Rectal smooth muscle tissue (tissue), 1 donor: ENCODE measurements around the gene CNGA4.

Source experiments
- H3K27ac ChIP-seq: one replicate; pipeline ENCODE4 v1.7.0; 2013; ENCODE audit warnings: low read depth, low read length, inconsistent platforms
- H3K27me3 ChIP-seq: one replicate; pipeline ENCODE4 v1.7.0; 2013; ENCODE audit warnings: low read length; ENCODE audit not compliant: control insufficient read depth, insufficient read depth
- H3K36me3 ChIP-seq: one replicate; pipeline ENCODE4 v1.7.0; 2013; ENCODE audit warnings: low read length; ENCODE audit not compliant: control insufficient read depth, insufficient read depth
- H3K4me1 ChIP-seq: one replicate; pipeline ENCODE4 v1.7.0; 2013; ENCODE audit warnings: low read length; ENCODE audit not compliant: control insufficient read depth, insufficient read depth
- H3K4me3 ChIP-seq: one replicate; pipeline ENCODE4 v1.7.0; 2013; ENCODE audit warnings: low read length
- H3K9ac ChIP-seq: one replicate; pipeline ENCODE4 v1.7.0; 2013; ENCODE audit warnings: low read length

The CNGA4 gene

GRCh38 chr11:6238902-6239301 is at the start of gene CNGA4:
CNGA4 (plus strand) TSS chr11:6239089; CDS start chr11:6239207, 118 bp downstream.
- no peak within 1 kb of the TSS for H3K4me3 ChIP-seq
- no peaks in the 10 kb centered on the region for H3K27me3 ChIP-seq
- no peaks in the 10 kb centered on the region for H3K4me1 ChIP-seq

GRCh38 chr11:6191742-6192141 is 47.1 kb upstream of the CNGA4 start:
- no peaks in the 10 kb centered on the region for H3K36me3 ChIP-seq
- H3K9ac ChIP-seq: no peak overlapping the region
- no peaks in the 10 kb centered on the region for H3K4me1 ChIP-seq
- no peak overlapping the region for H3K4me3 ChIP-seq
- no peak overlapping the region for H3K27ac ChIP-seq
- H3K27me3 ChIP-seq: no peaks in the 10 kb centered on the region

More at GRCh38 chr11:6238902-6239301, at the start of gene CNGA4:
- Histone ChIP-seq H3K36me3 (no peaks in the 10 kb centered on the region), H3K9ac (no peak within 1 kb of the TSS), H3K27ac (no peak within 1 kb of the TSS)

- no peaks in the 10 kb centered on the region for H3K4me1 ChIP-seq
- H3K27me3 ChIP-seq: no peaks in the 10 kb centered on the region
- H3K4me3 ChIP-seq: no peak overlapping the region
- H3K9ac ChIP-seq: no peak overlapping the region
- H3K27ac ChIP-seq: no peak overlapping the region
- no peaks in the 10 kb centered on the region for H3K36me3 ChIP-seq
These were observed 44.8 kb upstream of the CNGA4 start for GRCh38 chr11:6194065-6194581.

GRCh38 chr11:6196396-6196795 is 42.5 kb upstream of the CNGA4 start:
- Histone ChIP-seq H3K4me1 (no peaks in the 10 kb centered on the region), H3K9ac (no peak overlapping the region), H3K27ac (no peak overlapping the region), H3K27me3 (no peaks in the 10 kb centered on the region), H3K36me3 (no peaks in the 10 kb centered on the region), H3K4me3 (no peak overlapping the region)

- Histone ChIP-seq H3K27me3 (no peaks in the 10 kb centered on the region), H3K9ac (no peak overlapping the region), H3K36me3 (no peaks in the 10 kb centered on the region), H3K27ac (no peak overlapping the region), H3K4me1 (no peaks in the 10 kb centered on the region), H3K4me3 (no peak overlapping the region)
These were observed 41.3 kb upstream of the CNGA4 start for GRCh38 chr11:6197466-6198200.

- Histone ChIP-seq H3K9ac (no peak within 1 kb of the TSS), H3K27me3 (no peaks in the 10 kb centered on the region), H3K36me3 (no peaks in the 10 kb centered on the region), H3K4me3 (no peak within 1 kb of the TSS), H3K4me1 (no peaks in the 10 kb centered on the region), H3K27ac (no peak within 1 kb of the TSS)
These were observed 39.6 kb upstream of the CNGA4 start, which contains the start of gene OR52W1 for GRCh38 chr11:6199174-6199810. OR52W1 (plus strand) TSS chr11:6199224; CDS start chr11:6199224, 0 bp downstream.

GRCh38 chr11:6200975-6201374 is 37.9 kb upstream of the CNGA4 start:
- no peaks in the 10 kb centered on the region for H3K4me1 ChIP-seq
- no peak overlapping the region for H3K27ac ChIP-seq
- H3K4me3 ChIP-seq: no peak overlapping the region
- H3K36me3 ChIP-seq: no peaks in the 10 kb centered on the region
- no peaks in the 10 kb centered on the region for H3K27me3 ChIP-seq
- no peak overlapping the region for H3K9ac ChIP-seq

GRCh38 chr11:6201481-6201880 is 37.4 kb upstream of the CNGA4 start:
- H3K4me1 ChIP-seq: no peaks in the 10 kb centered on the region
- H3K27me3 ChIP-seq: no peaks in the 10 kb centered on the region
- no peak overlapping the region for H3K9ac ChIP-seq
- H3K36me3 ChIP-seq: no peaks in the 10 kb centered on the region
- no peak overlapping the region for H3K4me3 ChIP-seq
- no peak overlapping the region for H3K27ac ChIP-seq

- H3K9ac ChIP-seq: no peak overlapping the region
- H3K27me3 ChIP-seq: no peaks in the 10 kb centered on the region
- no peaks in the 10 kb centered on the region for H3K4me1 ChIP-seq
- H3K36me3 ChIP-seq: no peaks in the 10 kb centered on the region
- H3K27ac ChIP-seq: no peak overlapping the region
- no peak overlapping the region for H3K4me3 ChIP-seq
These were observed 36.8 kb upstream of the CNGA4 start for GRCh38 chr11:6202041-6202440.

- H3K4me3 ChIP-seq: no peak overlapping the region
- H3K27me3 ChIP-seq: no peaks in the 10 kb centered on the region
- H3K36me3 ChIP-seq: no peaks in the 10 kb centered on the region
- H3K27ac ChIP-seq: no peak overlapping the region
- H3K4me1 ChIP-seq: no peaks in the 10 kb centered on the region
- H3K9ac ChIP-seq: no peak overlapping the region
These were observed 35.6 kb upstream of the CNGA4 start for GRCh38 chr11:6203327-6203726.

GRCh38 chr11:6204706-6205105 is 34.2 kb upstream of the CNGA4 start:
- Histone ChIP-seq H3K9ac (no peak overlapping the region), H3K36me3 (no peaks in the 10 kb centered on the region), H3K4me3 (no peak overlapping the region), H3K27ac (no peak overlapping the region), H3K27me3 (no peaks in the 10 kb centered on the region), H3K4me1 (no peaks in the 10 kb centered on the region)

- Histone ChIP-seq H3K27me3 (no peaks in the 10 kb centered on the region), H3K36me3 (no peaks in the 10 kb centered on the region), H3K9ac (no peak within 1 kb of the TSS), H3K27ac (no peak within 1 kb of the TSS), H3K4me3 (no peak within 1 kb of the TSS), H3K4me1 (no peaks in the 10 kb centered on the region)
These were observed 33.5 kb upstream of the CNGA4 start, which contains the start of gene C11orf42 for GRCh38 chr11:6205366-6205765. C11orf42 (plus strand) TSS chr11:6205557; CDS start chr11:6205616, 59 bp downstream.
